Measurements from ENCODE around the gene MRPL45.
"Not testable (repeated sequence)": the region's sequence is repeated elsewhere in the genome, so short reads cannot be mapped to it uniquely, and the experiment has no call there.

The MRPL45 gene

DNA sequence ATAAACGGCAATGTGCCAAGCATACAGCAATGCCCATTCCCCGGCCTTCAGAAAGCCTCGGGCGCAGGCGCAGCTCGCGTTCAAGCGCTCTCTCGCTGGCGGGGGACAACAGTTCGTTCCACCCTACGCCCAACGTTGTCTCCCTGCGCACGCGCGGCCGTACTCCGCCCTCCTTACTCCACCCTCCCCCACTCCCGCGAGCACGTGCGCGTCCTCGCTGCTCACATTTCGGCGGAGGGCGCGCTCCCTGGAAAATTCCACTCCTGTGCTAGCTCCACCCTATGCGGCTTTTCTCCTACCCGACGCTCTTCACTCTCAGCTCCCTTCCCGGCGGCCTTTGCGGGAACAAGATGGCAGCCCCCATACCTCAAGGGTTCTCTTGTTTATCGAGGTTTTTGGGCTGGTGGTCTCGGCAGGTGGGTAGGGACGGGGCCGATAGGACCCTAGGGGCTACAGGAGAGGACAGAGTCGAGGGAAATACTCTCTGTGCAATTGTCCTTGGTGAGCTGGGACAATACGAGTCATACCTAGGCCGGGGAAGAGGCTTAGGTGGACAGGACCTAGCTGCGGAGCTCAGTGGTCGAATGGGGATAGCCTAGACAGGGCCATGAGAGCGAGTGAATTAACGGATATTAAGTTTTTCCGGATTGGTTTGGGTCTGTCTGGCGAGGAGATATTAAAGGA is at the start of gene MRPL45:
MRPL45 (plus strand) TSS at position 335 of the 684 bp plus-strand sequence; CDS start at position 351, 16 bp downstream.
- not testable (repeated sequence) for H3K4me1 Mint-ChIP-seq, H3K9me3 Mint-ChIP-seq
- peak; percentile 97 for ATAC-seq
- Mint-ChIP-seq H3K36me3 (peaks cover 39% of the 10 kb centered on the region), H3K4me3 (peak within 1 kb of the TSS; percentile 93), H3K27ac (peak within 1 kb of the TSS; percentile 97)
- DNase-seq (ENCODE audit: low spot score in 2 of 2), result peak; percentile 90 to 98

DNA sequence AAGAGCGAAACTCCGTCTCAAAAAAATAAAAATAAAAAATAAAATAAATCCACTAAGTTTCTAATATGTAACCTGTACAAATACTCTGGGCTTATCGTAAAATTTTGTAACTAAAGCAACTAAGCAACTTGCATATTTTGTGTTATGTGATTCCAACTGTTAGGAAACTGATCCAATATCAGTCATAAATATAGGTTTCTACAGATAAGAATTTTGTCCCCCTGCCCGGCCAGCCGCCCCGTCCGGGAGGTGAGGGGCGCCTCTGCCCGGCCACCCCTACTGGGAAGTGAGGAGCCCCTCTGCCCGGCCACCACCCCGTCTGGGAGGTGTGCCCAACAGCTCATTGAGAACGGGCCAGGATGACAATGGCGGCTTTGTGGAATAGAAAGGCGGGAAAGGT is 43.8 kb upstream of the MRPL45 start:
- ATAC-seq, H3K9me3 Mint-ChIP-seq: not testable (repeated sequence)

DNA sequence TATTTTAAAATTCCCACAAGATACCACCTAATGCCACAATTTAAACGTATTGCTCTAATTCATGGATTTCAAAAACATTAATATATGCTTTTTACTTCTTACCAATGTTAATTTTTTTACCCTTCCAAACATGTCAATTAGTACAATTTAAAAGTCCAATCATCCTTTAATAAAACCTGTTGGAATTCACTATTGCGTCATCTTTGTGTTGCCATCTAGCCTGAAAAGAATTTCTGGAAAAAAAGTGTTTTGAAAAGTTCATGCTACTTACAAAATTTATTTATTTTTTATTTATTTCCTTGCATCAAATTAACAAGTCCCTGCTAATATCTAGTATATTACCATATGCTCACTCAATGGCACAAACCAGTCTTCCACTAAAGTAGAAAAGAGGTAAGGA is 42.6 kb upstream of the MRPL45 start:
- ATAC-seq; DNase-seq (ENCODE audit: low spot score in 2 of 2); H3K27ac Mint-ChIP-seq; H3K4me1 Mint-ChIP-seq; H3K9me3 Mint-ChIP-seq; H3K4me3 Mint-ChIP-seq: not testable (repeated sequence)
- peaks cover 42% of the 10 kb centered on the region for H3K36me3 Mint-ChIP-seq

More for the DNA sequence above, 43.8 kb upstream of the MRPL45 start:
- not testable (repeated sequence) for H3K4me1 Mint-ChIP-seq; H3K27ac Mint-ChIP-seq; DNase-seq (ENCODE audit: low spot score in 2 of 2); H3K4me3 Mint-ChIP-seq
- peaks cover 42% of the 10 kb centered on the region for H3K36me3 Mint-ChIP-seq

DNA sequence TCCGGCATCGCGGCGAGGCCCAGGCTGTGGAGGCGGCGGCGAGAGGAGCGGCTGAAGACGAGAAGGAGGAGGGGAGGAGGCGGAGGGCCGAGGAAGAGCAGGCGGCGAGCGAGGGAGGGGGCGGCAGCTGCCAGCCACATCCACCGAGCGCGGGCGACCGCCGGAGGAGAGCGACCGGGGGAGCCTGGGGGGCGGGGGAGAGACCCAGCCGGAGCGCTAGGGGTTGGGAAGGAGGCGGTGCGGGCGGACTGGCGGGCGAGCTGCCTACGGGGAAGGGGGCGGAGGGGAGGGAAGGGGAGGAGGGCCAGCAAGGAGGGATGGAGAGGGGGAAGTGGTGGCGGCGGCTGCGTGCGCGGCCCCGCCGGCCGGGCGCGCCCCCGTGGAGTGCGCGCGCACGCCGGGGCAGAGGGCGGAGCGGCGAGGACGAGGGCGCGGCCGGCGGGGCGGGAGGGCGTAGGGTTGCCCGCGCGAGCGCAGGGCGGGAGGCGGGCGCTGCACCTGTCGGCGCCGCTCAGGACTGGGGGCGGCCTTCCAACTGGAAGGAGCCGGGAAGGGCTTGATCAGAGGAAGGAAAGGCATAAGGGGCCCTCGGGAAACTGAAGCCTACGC is 39.9 kb upstream of the MRPL45 start:
- not testable (repeated sequence) for H3K9me3 Mint-ChIP-seq, H3K4me1 Mint-ChIP-seq, H3K27ac Mint-ChIP-seq
- ATAC-seq (peak; percentile 90), DNase-seq (ENCODE audit: low spot score in 2 of 2) (peak; percentile 61 to 86)
- Mint-ChIP-seq H3K36me3 (peaks cover 35% of the 10 kb centered on the region), H3K4me3 (peak overlapping the region; percentile 35)

DNA sequence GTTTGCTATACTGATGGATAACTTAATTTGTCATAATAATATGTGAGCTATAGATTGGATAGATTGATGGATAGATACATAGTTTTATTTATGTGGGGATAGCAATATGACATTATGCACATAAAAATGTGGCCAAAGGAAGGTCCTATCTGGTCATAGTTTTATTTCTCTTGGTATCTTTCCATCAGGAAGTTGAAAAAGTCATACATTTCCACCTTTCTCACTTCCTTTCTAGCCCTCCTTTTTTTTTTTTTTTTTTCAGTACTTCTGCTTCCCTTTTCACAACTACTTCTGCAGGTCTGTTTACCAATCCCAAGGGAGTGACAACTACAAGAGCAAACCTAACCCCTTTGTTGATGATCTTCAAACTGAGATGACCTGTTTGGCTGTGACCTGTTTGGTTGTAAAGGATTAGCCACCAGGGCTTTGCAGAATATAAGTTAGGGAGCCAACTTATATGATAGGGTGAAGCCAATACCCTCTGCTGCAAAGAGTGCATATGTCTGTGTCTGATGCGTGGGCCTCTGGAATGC is 30.9 kb upstream of the MRPL45 start:
- ATAC-seq; H3K4me3 Mint-ChIP-seq; H3K4me1 Mint-ChIP-seq; H3K27ac Mint-ChIP-seq; DNase-seq (ENCODE audit: low spot score in 2 of 2); H3K36me3 Mint-ChIP-seq; H3K9me3 Mint-ChIP-seq: not testable (repeated sequence)

DNA sequence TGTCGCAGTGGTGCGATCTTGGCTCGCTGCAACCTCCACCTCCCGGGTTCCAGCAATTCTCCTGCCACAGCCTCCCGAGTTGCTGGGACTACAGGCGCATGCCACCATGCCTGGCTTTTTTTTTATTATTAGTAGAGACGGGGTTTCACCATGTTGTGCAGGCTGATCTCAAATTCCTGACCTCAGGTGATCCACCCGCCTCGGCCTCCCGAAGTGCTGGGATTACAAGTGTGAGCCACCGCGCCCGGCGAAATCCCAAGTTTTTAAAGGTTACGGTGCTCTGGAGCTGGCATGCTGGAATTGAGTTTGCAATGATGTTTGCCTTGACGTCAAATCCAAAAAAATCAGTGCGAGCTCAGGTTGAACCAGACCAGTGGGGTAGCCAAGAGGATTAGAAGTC is 30.4 kb upstream of the MRPL45 start:
- not testable (repeated sequence) for H3K4me3 Mint-ChIP-seq; H3K9me3 Mint-ChIP-seq; H3K4me1 Mint-ChIP-seq; H3K27ac Mint-ChIP-seq; H3K36me3 Mint-ChIP-seq; DNase-seq (ENCODE audit: low spot score in 2 of 2); ATAC-seq

DNA sequence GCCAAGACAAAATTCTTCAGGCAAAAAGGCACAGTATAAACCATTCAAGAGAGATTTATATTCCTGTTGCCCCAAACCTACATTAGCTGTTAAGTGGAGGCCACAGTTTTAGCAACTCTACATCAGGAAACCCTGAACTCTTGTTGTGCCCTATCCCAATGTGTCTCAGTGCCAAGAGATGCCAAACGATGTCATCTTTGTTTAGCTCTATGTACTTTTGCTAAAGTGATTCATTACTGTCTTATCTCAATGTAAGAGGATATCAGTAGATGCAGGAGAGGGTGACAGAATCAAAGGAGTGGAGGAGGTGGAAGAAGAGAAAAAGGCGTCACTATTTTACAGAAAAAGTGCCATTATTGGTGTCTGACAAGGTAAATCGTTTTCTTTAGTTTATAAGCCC is 28.8 kb upstream of the MRPL45 start:
- DNase-seq (ENCODE audit: low spot score in 2 of 2); H3K4me3 Mint-ChIP-seq; H3K4me1 Mint-ChIP-seq; H3K9me3 Mint-ChIP-seq; H3K36me3 Mint-ChIP-seq; ATAC-seq; H3K27ac Mint-ChIP-seq: not testable (repeated sequence)

DNA sequence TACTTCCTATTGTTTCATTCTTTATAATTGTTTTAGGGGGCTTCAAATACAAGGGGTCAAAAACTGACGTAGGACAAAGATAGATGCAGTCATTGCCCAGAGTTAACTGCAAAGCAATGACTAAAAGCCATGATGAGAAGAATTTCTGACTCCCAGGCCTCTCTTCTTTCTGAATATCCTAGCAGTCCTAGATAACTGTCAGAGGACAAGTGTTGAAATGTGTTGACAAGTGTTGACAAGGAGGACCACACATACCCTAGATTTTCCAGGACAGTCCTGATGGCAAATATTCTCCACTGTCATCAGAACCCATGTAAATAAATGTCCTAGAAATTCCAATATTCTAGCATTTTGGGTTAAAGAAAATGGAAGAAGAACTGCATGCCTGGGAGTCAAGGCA is 27.9 kb upstream of the MRPL45 start:
- not testable (repeated sequence) for H3K36me3 Mint-ChIP-seq; H3K9me3 Mint-ChIP-seq; DNase-seq (ENCODE audit: low spot score in 2 of 2); H3K4me3 Mint-ChIP-seq; H3K27ac Mint-ChIP-seq; ATAC-seq; H3K4me1 Mint-ChIP-seq

DNA sequence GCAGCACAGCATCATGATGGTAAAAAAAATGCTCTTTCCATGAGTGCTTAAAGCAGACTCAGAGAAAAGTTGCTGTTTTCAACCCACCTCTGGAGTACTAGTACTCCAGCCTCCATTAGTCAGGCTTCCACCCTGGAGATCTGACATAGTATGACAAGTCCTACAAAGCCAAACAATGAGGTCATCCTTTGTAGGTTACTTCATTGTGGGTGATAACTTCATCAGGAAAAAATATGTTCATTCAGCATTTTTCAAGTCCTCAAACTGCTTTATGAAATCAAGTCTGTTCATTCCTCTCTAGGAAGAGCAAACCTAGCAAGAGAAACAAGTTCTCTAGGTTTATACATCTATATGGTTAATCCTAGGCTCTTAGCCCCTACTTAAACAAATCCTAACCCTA is 27.4 kb upstream of the MRPL45 start:
- not testable (repeated sequence) for H3K4me1 Mint-ChIP-seq; H3K27ac Mint-ChIP-seq; H3K36me3 Mint-ChIP-seq; H3K4me3 Mint-ChIP-seq; DNase-seq (ENCODE audit: low spot score in 2 of 2); H3K9me3 Mint-ChIP-seq
- ATAC-seq, result peak; percentile 96

DNA sequence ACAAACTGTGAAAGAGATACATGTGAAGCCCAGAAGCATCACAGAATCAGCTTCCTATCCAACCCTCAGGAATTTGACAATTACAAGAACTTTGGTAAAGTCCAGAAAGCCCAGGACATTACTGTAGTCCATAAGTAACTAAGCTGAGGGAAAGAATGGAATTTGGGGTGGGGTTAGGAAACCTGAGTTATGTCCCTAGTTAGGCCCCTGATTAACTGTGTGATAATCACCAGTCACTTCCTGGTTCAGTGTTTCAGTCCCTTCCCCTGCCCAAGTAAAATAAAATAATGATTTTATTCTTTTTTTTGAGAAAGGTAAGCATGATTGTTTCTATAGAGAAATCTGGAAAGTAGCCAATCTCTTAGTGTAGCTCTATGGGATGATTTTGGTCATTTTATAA is 11.0 kb upstream of the MRPL45 start:
- H3K4me1 Mint-ChIP-seq; H3K27ac Mint-ChIP-seq; DNase-seq (ENCODE audit: low spot score in 2 of 2); ATAC-seq; H3K9me3 Mint-ChIP-seq; H3K36me3 Mint-ChIP-seq; H3K4me3 Mint-ChIP-seq: not testable (repeated sequence)

DNA sequence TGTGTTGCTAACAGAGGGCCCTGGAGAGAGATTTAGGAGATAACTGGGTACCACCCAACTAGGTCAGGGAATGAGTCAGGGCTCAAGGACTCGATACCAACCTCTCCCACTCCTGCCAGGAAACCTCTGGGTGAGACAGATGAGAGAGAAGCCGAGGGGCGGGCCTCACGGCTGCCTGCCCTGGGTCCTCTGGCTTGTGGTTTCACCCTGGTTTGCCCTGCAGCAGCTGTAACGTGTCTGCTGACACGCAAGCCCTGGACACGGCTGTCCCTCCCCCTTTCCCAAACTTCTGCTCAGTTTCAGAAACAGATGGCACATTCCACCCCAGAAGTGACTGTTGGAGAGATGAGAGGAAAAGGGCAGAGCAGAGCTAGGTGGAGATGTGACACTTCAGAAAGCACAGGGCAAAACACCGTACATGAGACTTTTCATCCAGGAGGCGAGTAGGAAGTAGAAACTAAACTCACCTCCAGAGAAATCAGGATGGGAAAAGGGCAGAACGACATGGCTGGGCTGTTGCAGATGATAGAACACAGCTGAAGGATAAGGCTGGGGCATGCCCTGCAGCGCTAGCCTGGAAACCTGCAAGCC is 10.4 kb upstream of the MRPL45 start:
- peak overlapping the region; percentile 78 for H3K27ac Mint-ChIP-seq
- H3K4me1 Mint-ChIP-seq, result not testable (repeated sequence)
- H3K4me3 Mint-ChIP-seq, result peak overlapping the region; percentile 45

DNA sequence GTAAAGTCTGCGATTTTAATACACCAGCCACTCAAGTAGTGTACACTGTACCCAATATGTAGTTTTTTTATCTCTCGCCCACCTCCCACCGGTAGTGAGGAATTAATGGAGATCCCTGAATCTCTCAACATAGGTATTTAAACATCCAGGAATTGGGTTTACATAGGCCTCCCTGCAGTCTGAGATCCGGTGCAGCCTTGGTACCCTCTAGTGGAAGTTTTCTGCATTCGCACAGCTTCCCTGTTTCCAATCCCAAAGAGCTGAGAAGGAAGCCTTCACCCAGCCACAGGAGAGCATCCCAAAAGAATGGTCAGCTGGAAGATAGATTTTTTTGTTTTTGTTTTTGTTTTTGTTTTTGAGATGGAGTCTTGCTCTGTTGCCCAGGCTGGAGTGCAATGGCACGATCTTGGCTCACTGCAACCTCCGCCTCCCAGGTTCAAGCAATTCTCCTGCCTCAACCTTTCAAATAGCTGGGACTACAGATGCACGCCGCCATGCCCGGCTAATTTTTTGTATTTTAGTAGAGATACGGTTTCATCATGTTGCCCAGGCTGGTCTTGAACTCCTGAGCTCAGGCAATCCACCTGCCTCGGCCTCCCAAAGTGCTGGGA is 8.6 kb upstream of the MRPL45 start:
- not testable (repeated sequence) for ATAC-seq; H3K4me3 Mint-ChIP-seq; H3K27ac Mint-ChIP-seq; H3K36me3 Mint-ChIP-seq; H3K9me3 Mint-ChIP-seq; DNase-seq (ENCODE audit: low spot score in 2 of 2); H3K4me1 Mint-ChIP-seq

More for the DNA sequence above, 10.4 kb upstream of the MRPL45 start:
- H3K36me3 Mint-ChIP-seq, H3K9me3 Mint-ChIP-seq: not testable (repeated sequence)
- ATAC-seq (peak; percentile 99), DNase-seq (ENCODE audit: low spot score in 2 of 2) (peak; percentile 25 to 65)

DNA sequence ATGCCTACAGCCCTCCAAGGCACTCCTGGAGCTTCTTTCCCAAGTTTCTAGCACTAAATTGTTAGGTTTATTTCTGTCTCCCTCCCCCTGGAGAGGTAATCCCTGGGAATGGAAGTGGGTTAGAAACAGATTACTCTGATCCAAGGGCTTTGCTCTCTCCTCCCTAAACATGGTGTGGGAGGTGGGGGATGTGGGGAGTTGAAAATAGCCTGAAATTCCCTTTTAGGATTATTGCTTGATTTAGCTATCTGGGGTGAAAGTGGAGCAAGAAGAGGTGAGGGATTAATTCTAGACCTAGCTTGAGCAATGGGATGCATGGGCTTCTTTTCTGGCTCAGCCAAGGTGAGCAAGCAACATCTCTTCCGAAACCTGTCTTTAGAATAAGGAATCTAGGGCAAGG is 7.2 kb upstream of the MRPL45 start:
- ATAC-seq; H3K36me3 Mint-ChIP-seq; DNase-seq (ENCODE audit: low spot score in 2 of 2); H3K9me3 Mint-ChIP-seq; H3K4me1 Mint-ChIP-seq; H3K27ac Mint-ChIP-seq; H3K4me3 Mint-ChIP-seq: not testable (repeated sequence)

DNA sequence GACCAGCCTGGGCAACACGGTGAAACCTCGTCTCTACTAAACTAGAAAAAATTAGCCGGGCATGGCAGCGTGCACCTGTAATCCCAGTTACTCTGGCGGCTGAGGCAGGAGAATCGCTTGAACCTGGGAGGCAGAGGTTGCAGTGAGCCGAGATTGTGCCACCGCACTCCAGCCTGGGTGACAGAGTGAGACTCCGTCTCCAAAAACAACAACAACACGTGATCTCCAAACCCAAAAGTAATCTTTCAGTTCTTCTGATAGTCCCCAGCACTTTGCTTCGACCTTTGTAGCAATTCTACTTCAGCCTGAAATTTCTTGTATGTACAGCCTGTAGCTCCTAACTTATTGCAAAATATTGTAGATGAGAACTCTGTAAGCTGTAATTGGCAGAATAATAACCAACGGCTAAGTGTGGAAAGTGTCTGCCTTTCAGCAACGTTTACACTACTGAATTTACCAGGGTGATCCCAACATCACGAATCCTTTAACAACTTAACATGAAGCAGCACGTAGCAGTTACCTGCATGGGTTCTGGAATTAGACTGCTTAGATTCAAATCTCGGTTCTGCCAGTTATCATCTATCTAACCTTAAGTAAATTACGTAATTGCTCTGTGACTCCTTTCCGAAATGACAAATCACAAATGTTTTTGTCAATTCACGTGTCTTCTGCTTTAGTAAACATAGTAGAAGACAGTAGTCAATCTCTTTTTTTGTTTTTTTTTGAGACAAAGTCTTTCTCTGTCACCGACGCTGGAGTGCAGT is 1.2 kb upstream of the MRPL45 start:
- DNase-seq (ENCODE audit: low spot score in 2 of 2); H3K9me3 Mint-ChIP-seq; H3K4me1 Mint-ChIP-seq; H3K27ac Mint-ChIP-seq; ATAC-seq: not testable (repeated sequence)
- Mint-ChIP-seq H3K36me3 (peaks cover 27% of the 10 kb centered on the region), H3K4me3 (peak overlapping the region; percentile 93)

DNA sequence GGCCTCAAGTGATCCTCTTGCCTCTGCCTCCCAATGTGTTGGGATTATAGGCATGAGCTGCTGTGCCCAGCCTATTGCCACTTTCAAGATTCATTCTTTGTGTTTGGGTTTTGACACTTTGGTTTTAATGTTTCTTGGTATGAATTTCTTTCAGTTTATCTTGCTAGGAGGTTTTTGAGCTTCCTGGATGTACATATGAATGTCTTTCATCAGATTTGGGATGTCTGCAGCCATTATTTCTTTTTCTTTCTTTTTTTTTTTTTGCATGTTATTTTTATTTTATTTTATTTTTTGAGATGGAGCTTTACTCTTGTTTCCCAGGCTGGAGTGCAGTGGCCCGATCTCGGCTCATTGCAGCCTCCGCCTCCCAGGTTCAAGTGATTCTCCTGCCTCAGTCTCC is 18.5 kb downstream of the MRPL45 start:
- Mint-ChIP-seq H3K4me1 (no peaks in the 10 kb centered on the region), H3K4me3 (no peak overlapping the region), H3K27ac (no peak overlapping the region), H3K9me3 (no peaks in the 10 kb centered on the region), H3K36me3 (peaks cover 92% of the 10 kb centered on the region)
- DNase-seq (ENCODE audit: low spot score in 2 of 2) (no peak), ATAC-seq (no peak)

Measured in stimulated activated effector memory CD8-positive, alpha-beta T cell treated with anti-CD3 and anti-CD28 coated beads, Interleukin-12 subunit alpha, Interleukin-12 subunit beta, amount 100 ng/mL, for 72 hours (primary cell).